Left renal cortex interstitium (tissue), 4 donors: ENCODE data around the gene KANSL2. TPM values are rescaled to one million over a fixed set of nuclear protein-coding genes. Genes with fewer than 3 reads are reported as not detected.
"Not testable (repeated sequence)": the region's sequence is repeated elsewhere in the genome, so short reads cannot be mapped to it uniquely, and the experiment has no call there.

Experiments used
- DNase-seq, 4 donors: peaks; one replicate each; pipeline ENCODE4 v3.0.0-alpha.2; 2013; ENCODE audit warnings: low read depth in 4 of 4, low spot score in 2 of 4, missing footprints in 1 of 4
- polyA plus RNA-seq, 4 donors: library from polyadenylated mRNA; unstranded; fragments of 120-200 nt; gene quantifications; one replicate each; pipeline ENCODE4 v1.2.1, GENCODE V29; 2013; ENCODE audit not compliant: insufficient read length in 4 of 4

KANSL2 gene
- polyA plus RNA-seq, 4 donors: 49.8 to 59.2 (median 53.7) TPM

- DNase-seq: no peak
Observed at GRCh38 chr12:48686037-48686595, 4.1 kb upstream of the KANSL2 start.

- DNase-seq: no peak
Observed at GRCh38 chr12:48683534-48683933, 1.5 kb upstream of the KANSL2 start.

- no peak for DNase-seq
Observed at GRCh38 chr12:48682927-48683326, 889 bp upstream of the KANSL2 start.

GRCh38 chr12:48682533-48682905 is 481 bp upstream of the KANSL2 start:
- not testable (repeated sequence) for DNase-seq

- peak in 1 of 4 donors; percentile 9 for DNase-seq
Observed at GRCh38 chr12:48681399-48681709, 684 bp downstream of the KANSL2 start.

GRCh38 chr12:48680861-48681260 is 1.2 kb downstream of the KANSL2 start:
- no peak for DNase-seq

- no peak for DNase-seq
Observed at GRCh38 chr12:48678551-48679185, 3.4 kb downstream of the KANSL2 start.

GRCh38 chr12:48671231-48671856 is 10.7 kb downstream of the KANSL2 start:
- DNase-seq: no peak

GRCh38 chr12:48668996-48669395 is 13.0 kb downstream of the KANSL2 start:
- DNase-seq: no peak

- no peak for DNase-seq
Observed at GRCh38 chr12:48659863-48660262, 22.2 kb downstream of the KANSL2 start.

GRCh38 chr12:48651681-48652080 is 30.4 kb downstream of the KANSL2 start:
- DNase-seq: no peak

- DNase-seq: not testable (repeated sequence)
Observed at GRCh38 chr12:48645354-48645753, 36.7 kb downstream of the KANSL2 start.

- no peak for DNase-seq
Observed at GRCh38 chr12:48643011-48643410, 39.0 kb downstream of the KANSL2 start.

GRCh38 chr12:48641752-48642555 is 40.1 kb downstream of the KANSL2 start:
- DNase-seq: not testable (repeated sequence)

GRCh38 chr12:48640854-48641253 is 41.2 kb downstream of the KANSL2 start:
- no peak for DNase-seq

- no peak for DNase-seq
Observed at GRCh38 chr12:48640428-48640827, 41.6 kb downstream of the KANSL2 start.

- no peak for DNase-seq
Observed at GRCh38 chr12:48631071-48631470, 51.0 kb downstream of the KANSL2 start.

GRCh38 chr12:48630346-48630745 is 51.7 kb downstream of the KANSL2 start:
- DNase-seq: no peak

- no peak for DNase-seq
Observed at GRCh38 chr12:48629541-48629940, 52.5 kb downstream of the KANSL2 start.

- no peak for DNase-seq
Observed at GRCh38 chr12:48627556-48627955, 54.5 kb downstream of the KANSL2 start.

GRCh38 chr12:48622997-48623396 is 59.0 kb downstream of the KANSL2 start:
- DNase-seq: not testable (repeated sequence)

- DNase-seq: peak; percentile 42 to 60 (median 56)
Observed at GRCh38 chr12:48618541-48618940, 63.5 kb downstream of the KANSL2 start.
